Endothelial cell (in vitro differentiated cells): Measurements from ENCODE around the gene METTL8. TPM values are rescaled to one million over a fixed set of nuclear protein-coding genes. Genes with fewer than 3 reads are reported as not detected.
"Not testable (repeated sequence)": the region's sequence is repeated elsewhere in the genome, so short reads cannot be mapped to it uniquely, and the experiment has no call there.

ENCODE experiments used
- DNase-seq: peaks from one replicate; pipeline ENCODE4 v3.0.0; 2021; ENCODE audit warnings: low spot score
- H3K27ac Mint-ChIP-seq: one replicate; pipeline ENCODE4 v1.8.0; 2021; ENCODE audit warnings: mixed read lengths, inconsistent platforms; ENCODE audit not compliant: unreplicated experiment
- H3K27me3 Mint-ChIP-seq: one replicate; pipeline ENCODE4 v1.8.0; 2021; ENCODE audit warnings: mild to moderate bottlenecking, moderate library complexity, mixed read lengths, inconsistent platforms; ENCODE audit not compliant: unreplicated experiment
- H3K36me3 Mint-ChIP-seq: one replicate; pipeline ENCODE4 v1.8.0; 2021; ENCODE audit warnings: mild to moderate bottlenecking, low read depth, mixed read lengths, inconsistent platforms; ENCODE audit not compliant: unreplicated experiment
- H3K4me1 Mint-ChIP-seq: one replicate; pipeline ENCODE4 v1.8.0; 2021; ENCODE audit warnings: mild to moderate bottlenecking, mixed read lengths, inconsistent platforms; ENCODE audit not compliant: unreplicated experiment
- H3K4me3 Mint-ChIP-seq: one replicate; pipeline ENCODE4 v1.8.0; 2021; ENCODE audit warnings: mild to moderate bottlenecking, mixed read lengths, inconsistent platforms; ENCODE audit not compliant: unreplicated experiment
- H3K9me3 Mint-ChIP-seq: one replicate; pipeline ENCODE4 v1.8.0; 2021; ENCODE audit warnings: mixed read lengths, inconsistent platforms; ENCODE audit not compliant: unreplicated experiment
- CTCF ChIP-seq: fragments of 200-600 bp; sonication (generic); IDR thresholded peaks from one replicate; pipeline ENCODE4 v1.5.0; 2021; ENCODE audit warnings: antibody characterized with exemption; ENCODE audit not compliant: unreplicated experiment
- total RNA-seq: library from RNA; stranded (reverse); fragmentation: NEBNext Ultra II Directional; extraction: Animal tissue kit (Norgen Biotek cat#: 25700); gene quantifications from one replicate; pipeline ENCODE4 v1.2.1, GENCODE V29; 2021; ENCODE audit not compliant: unreplicated experiment

METTL8 gene
- total RNA-seq, 1 donor from 2014 or later = 18.2 TPM

- Mint-ChIP-seq H3K27ac (no peak overlapping the region), H3K4me3 (no peak overlapping the region), H3K9me3 (peaks cover 4% of the 10 kb centered on the region), H3K4me1 (no peaks in the 10 kb centered on the region), H3K36me3 (peaks cover 10% of the 10 kb centered on the region), H3K27me3 (peaks cover 2% of the 10 kb centered on the region)
- no peak for TF ChIP-seq CTCF
- no peak for DNase-seq
Measured at GRCh38 chr2:171367692-171368091, 66.1 kb downstream of the METTL8 start.

DNA sequence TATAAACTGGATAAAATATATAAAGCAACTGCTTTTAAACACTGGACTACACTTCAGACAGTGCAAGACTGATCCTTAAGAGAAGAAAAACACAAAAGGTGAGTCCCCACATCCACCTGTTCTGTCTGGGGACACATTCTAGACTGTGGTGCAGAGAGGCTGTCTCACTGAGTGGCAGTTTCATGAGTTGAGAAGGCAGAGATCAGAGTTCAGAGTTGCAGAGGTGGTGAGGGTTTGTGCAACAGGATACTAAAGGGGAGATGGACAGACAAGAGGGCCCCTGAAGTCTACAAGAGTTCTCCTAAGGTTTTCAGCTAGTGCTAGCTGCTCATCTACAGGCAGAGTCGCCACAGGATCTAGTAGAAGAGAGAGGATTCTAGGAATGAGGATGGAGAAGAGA lies 68.0 kb downstream of the METTL8 start:
- no peaks in the 10 kb centered on the region for H3K4me1 Mint-ChIP-seq
- peaks cover 10% of the 10 kb centered on the region for H3K36me3 Mint-ChIP-seq
- peaks cover 2% of the 10 kb centered on the region for H3K27me3 Mint-ChIP-seq
- TF ChIP-seq CTCF = no peak
- H3K9me3 Mint-ChIP-seq = peaks cover 4% of the 10 kb centered on the region
- H3K4me3 Mint-ChIP-seq = no peak overlapping the region
- H3K27ac Mint-ChIP-seq = no peak overlapping the region
- no peak for DNase-seq

GRCh38 chr2:171365232-171365631 lies 68.6 kb downstream of the METTL8 start:
- Mint-ChIP-seq H3K27ac (no peak overlapping the region), H3K4me3 (no peak overlapping the region), H3K27me3 (peaks cover 2% of the 10 kb centered on the region), H3K36me3 (peaks cover 10% of the 10 kb centered on the region), H3K9me3 (peaks cover 4% of the 10 kb centered on the region), H3K4me1 (no peaks in the 10 kb centered on the region)
- no peak for TF ChIP-seq CTCF
- no peak for DNase-seq

GRCh38 chr2:171362396-171362795 lies 71.4 kb downstream of the METTL8 start:
- H3K36me3 Mint-ChIP-seq = peaks cover 22% of the 10 kb centered on the region
- TF ChIP-seq CTCF = no peak
- peaks cover 4% of the 10 kb centered on the region for H3K9me3 Mint-ChIP-seq
- H3K4me1 Mint-ChIP-seq = no peaks in the 10 kb centered on the region
- no peak overlapping the region for H3K27ac Mint-ChIP-seq
- DNase-seq = no peak
- H3K27me3 Mint-ChIP-seq = no peaks in the 10 kb centered on the region
- no peak overlapping the region for H3K4me3 Mint-ChIP-seq

GRCh38 chr2:171360905-171361304 lies 72.9 kb downstream of the METTL8 start:
- H3K36me3 Mint-ChIP-seq = peaks cover 22% of the 10 kb centered on the region
- TF ChIP-seq CTCF = no peak
- no peak overlapping the region for H3K27ac Mint-ChIP-seq
- H3K4me3 Mint-ChIP-seq = no peak overlapping the region
- no peaks in the 10 kb centered on the region for H3K4me1 Mint-ChIP-seq
- no peaks in the 10 kb centered on the region for H3K9me3 Mint-ChIP-seq
- no peak for DNase-seq
- peaks cover 2% of the 10 kb centered on the region for H3K27me3 Mint-ChIP-seq

DNA sequence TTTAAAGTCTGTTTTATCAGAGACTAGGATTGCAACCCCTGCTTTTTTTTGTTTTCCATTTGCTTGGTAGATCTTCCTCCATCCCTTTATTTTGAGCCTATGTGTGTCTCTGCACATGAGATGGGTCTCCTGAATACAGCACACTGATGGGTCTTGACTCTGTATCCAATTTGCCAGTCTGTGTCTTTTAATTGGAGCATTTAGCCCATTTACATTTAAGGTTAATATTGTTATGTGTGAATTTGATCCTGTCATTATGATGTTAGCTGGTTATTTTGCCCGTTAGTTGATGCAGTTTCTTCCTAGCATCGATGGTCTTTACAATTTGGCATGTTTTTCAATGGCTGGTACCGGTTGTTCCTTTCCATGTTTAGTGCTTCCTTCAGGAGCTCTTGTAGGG lies 80.0 kb downstream of the METTL8 start:
- not testable (repeated sequence) for H3K4me1 Mint-ChIP-seq, H3K27me3 Mint-ChIP-seq, H3K9me3 Mint-ChIP-seq, DNase-seq, H3K27ac Mint-ChIP-seq, H3K4me3 Mint-ChIP-seq
- peaks cover 13% of the 10 kb centered on the region for H3K36me3 Mint-ChIP-seq
